WTC11 (cell line): ENCODE data around the gene GPC6. TPM values are rescaled to one million over a fixed set of nuclear protein-coding genes. Genes with fewer than 3 reads are reported as not detected.
"Not testable (repeated sequence)": the region's sequence is repeated elsewhere in the genome, so short reads cannot be mapped to it uniquely, and the experiment has no call there.

Experiments used
- ATAC-seq: fragments of 200-7000 bp; cut with Tn5 transposase; 2 replicates; pipeline ENCODE4 v1.10.0; 2021; ENCODE audit warnings: mild to moderate bottlenecking, moderate library complexity
- CTCF ChIA-PET: fragments of 300-600 bp; sonication (Branson Sonifier 250); formaldehyde crosslinking; loops from one replicate; lab custom pipeline; 2021; ENCODE audit warnings: antibody characterized with exemption; lab: Charles Lee
- POLR2A ChIA-PET: fragments of 350-600 bp; sonication (Branson Sonifier 250); formaldehyde crosslinking; loops from one replicate; lab custom pipeline; 2021; ENCODE audit warnings: antibody characterized with exemption; lab: Charles Lee
- DNase-seq: peaks from one replicate; pipeline ENCODE4 v3.0.0; 2021; ENCODE audit warnings: low spot score
- H3K27ac Mint-ChIP-seq: 2 replicates; pipeline ENCODE4 v1.8.0; 2021; ENCODE audit warnings: mixed read lengths
- H3K27me3 Mint-ChIP-seq: 2 replicates; pipeline ENCODE4 v1.8.0; 2021; ENCODE audit warnings: low read depth, mild to moderate bottlenecking, moderate library complexity, mixed read lengths
- H3K36me3 Mint-ChIP-seq: 2 replicates; pipeline ENCODE4 v1.8.0; 2021; ENCODE audit warnings: mixed read lengths
- H3K4me1 Mint-ChIP-seq: 2 replicates; pipeline ENCODE4 v1.8.0; 2022; ENCODE audit warnings: mixed read lengths
- H3K4me3 Mint-ChIP-seq: 2 replicates; pipeline ENCODE4 v1.8.0; 2021; ENCODE audit warnings: mild to moderate bottlenecking, moderate library complexity, mixed read lengths
- H3K9me3 Mint-ChIP-seq: 2 replicates; pipeline ENCODE4 v1.8.0; 2021; ENCODE audit warnings: mixed read lengths
- ATF6 ChIP-seq: sonication (generic); formaldehyde crosslinking; IDR thresholded peaks from 2 replicates; pipeline ENCODE4 v1.8.1; 2023; ENCODE audit warnings: mild to moderate bottlenecking, missing genetic modification reagents
- CREB1 ChIP-seq: sonication (generic); formaldehyde crosslinking; IDR thresholded peaks from 2 replicates; pipeline ENCODE4 v1.8.0; 2023; ENCODE audit warnings: mild to moderate bottlenecking, missing genetic modification reagents
- CTCF ChIP-seq: fragments of 200-600 bp; IDR thresholded peaks from 2 replicates; pipeline ENCODE4 v1.8.0; 2022; ENCODE audit warnings: antibody characterized with exemption
- EMX1 ChIP-seq: fragments of 250-450 bp; sonication (Bioruptor Pico); IDR thresholded peaks from 2 replicates; pipeline ENCODE4 v1.8.0; 2021; ENCODE audit warnings: mild to moderate bottlenecking
- GTF2I ChIP-seq: fragments of 250-450 bp; sonication (Bioruptor Pico); conservative IDR thresholded peaks from 2 replicates; pipeline ENCODE4 v1.4.0; 2021; ENCODE audit warnings: mild to moderate bottlenecking
- MAX ChIP-seq: sonication (generic); formaldehyde crosslinking; IDR thresholded peaks from 2 replicates; pipeline ENCODE4 v1.8.0; 2022; ENCODE audit warnings: mild to moderate bottlenecking, missing genetic modification reagents
- MYBL2 ChIP-seq: sonication (generic); formaldehyde crosslinking; IDR thresholded peaks from 2 replicates; pipeline ENCODE4 v1.8.1; 2023; ENCODE audit warnings: mild to moderate bottlenecking, moderate library complexity, missing genetic modification reagents
- NFYB ChIP-seq: sonication (generic); formaldehyde crosslinking; conservative IDR thresholded peaks from 2 replicates; pipeline ENCODE4 v1.8.0; 2022; ENCODE audit warnings: low read depth, missing genetic modification reagents
- RELA ChIP-seq: sonication (generic); formaldehyde crosslinking; IDR thresholded peaks from 2 replicates; pipeline ENCODE4 v1.8.1; 2022; ENCODE audit warnings: missing genetic modification reagents, mild to moderate bottlenecking, borderline replicate concordance
- SP1 ChIP-seq: sonication (generic); formaldehyde crosslinking; conservative IDR thresholded peaks from 2 replicates; pipeline ENCODE4 v1.8.1; 2022; ENCODE audit warnings: missing genetic modification reagents
- TEAD1 ChIP-seq: sonication (generic); formaldehyde crosslinking; IDR thresholded peaks from 2 replicates; pipeline ENCODE4 v1.8.0; 2022; ENCODE audit warnings: mild to moderate bottlenecking, missing genetic modification reagents
- ZBTB21 ChIP-seq: sonication (generic); formaldehyde crosslinking; IDR thresholded peaks from 2 replicates; pipeline ENCODE4 v1.8.1; 2023; ENCODE audit warnings: mild to moderate bottlenecking, missing genetic modification reagents, borderline replicate concordance
- ZBTB43 ChIP-seq: sonication (generic); formaldehyde crosslinking; IDR thresholded peaks from 2 replicates; pipeline ENCODE4 v1.8.1; 2023; ENCODE audit warnings: mild to moderate bottlenecking, missing genetic modification reagents
- ZMAT4 ChIP-seq: fragments of 250-450 bp; sonication (Bioruptor Pico); IDR thresholded peaks from 2 replicates; pipeline ENCODE4 v1.9.0; 2021; ENCODE audit warnings: mild to moderate bottlenecking
- ZNF219 ChIP-seq: sonication (generic); formaldehyde crosslinking; IDR thresholded peaks from 2 replicates; pipeline ENCODE4 v1.8.0; 2023; ENCODE audit warnings: missing genetic modification reagents, mild to moderate bottlenecking, borderline replicate concordance
- ZNF281 ChIP-seq: sonication (generic); formaldehyde crosslinking; IDR thresholded peaks from 2 replicates; pipeline ENCODE4 v1.8.0; 2023; ENCODE audit warnings: mild to moderate bottlenecking, missing genetic modification reagents
- ZNF317 ChIP-seq: sonication (generic); formaldehyde crosslinking; IDR thresholded peaks from 2 replicates; pipeline ENCODE4 v1.8.1; 2023; ENCODE audit warnings: low read depth, mild to moderate bottlenecking, moderate library complexity, missing genetic modification reagents, borderline replicate concordance
- total RNA-seq: library from RNA; stranded (reverse); gene quantifications from 3 replicates; pipeline ENCODE4 v1.2.3, GENCODE V29; 2021
- TF ChIP-seq, protein P1 (sequence below): fragments of 250-450 bp; sonication (Bioruptor Pico); conservative IDR thresholded peaks from 2 replicates; pipeline ENCODE4 v1.9.0; 2021; ENCODE audit warnings: mild to moderate bottlenecking

The GPC6 gene
- total RNA-seq, 1 experiment from 2014 or later = 19.5 TPM

GRCh38 chr13:94205896-94206295, 979.3 kb downstream of the GPC6 start:
- Mint-ChIP-seq H3K27ac (no peak overlapping the region), H3K4me1 (no peaks in the 10 kb centered on the region), H3K9me3 (no peaks in the 10 kb centered on the region), H3K36me3 (no peaks in the 10 kb centered on the region), H3K4me3 (no peak overlapping the region), H3K27me3 (no peaks in the 10 kb centered on the region)
- DNase-seq (no peak), ATAC-seq (no peak)
- TF ChIP-seq SP1 (CRISPR knock-in tag) (no peak), NFYB (CRISPR knock-in tag) (no peak), TEAD1 (no peak), ZNF219 (CRISPR knock-in tag) (no peak), MYBL2 (CRISPR knock-in tag) (no peak), ATF6 (CRISPR knock-in tag) (no peak)
- ChIA-PET POLR2A (interaction anchor here (0.5 kb wide), 1 partner anchor 31 kb away, joined by 4 read pairs; no protein-coding TSS in a partner anchor), CTCF (interaction anchor here (0.5 to 1.2 kb wide), 2 partner anchors 14 to 73 kb away, joined by 3 read pairs; no protein-coding TSS in a partner anchor)

GRCh38 chr13:94209117-94209516, 982.5 kb downstream of the GPC6 start:
- TF ChIP-seq ZBTB21 (CRISPR knock-in tag) = no peak
- no peak for TF ChIP-seq ZNF281 (CRISPR knock-in tag)
- no peak for TF ChIP-seq GTF2I (CRISPR knock-in tag)
- no peak for TF ChIP-seq MAX (CRISPR knock-in tag)
- TF ChIP-seq ZNF317 (CRISPR knock-in tag) = no peak
- no peak for TF ChIP-seq ZMAT4 (CRISPR knock-in tag)
- no peaks in the 10 kb centered on the region for H3K36me3 Mint-ChIP-seq
- ATAC-seq (no peak), DNase-seq (no peak)
- no peak overlapping the region for H3K4me3 Mint-ChIP-seq
- no peaks in the 10 kb centered on the region for H3K4me1 Mint-ChIP-seq
- H3K27ac Mint-ChIP-seq = no peak overlapping the region
- ChIA-PET CTCF (interaction anchor here (0.6 to 1.1 kb wide), 3 partner anchors 21 to 208 kb away, joined by 3 read pairs; no protein-coding TSS in a partner anchor), POLR2A (interaction anchor here (0.6 kb wide), 1 partner anchor 9 kb away, joined by 3 read pairs; no protein-coding TSS in a partner anchor)
- H3K9me3 Mint-ChIP-seq = no peaks in the 10 kb centered on the region
- H3K27me3 Mint-ChIP-seq = no peaks in the 10 kb centered on the region

DNA sequence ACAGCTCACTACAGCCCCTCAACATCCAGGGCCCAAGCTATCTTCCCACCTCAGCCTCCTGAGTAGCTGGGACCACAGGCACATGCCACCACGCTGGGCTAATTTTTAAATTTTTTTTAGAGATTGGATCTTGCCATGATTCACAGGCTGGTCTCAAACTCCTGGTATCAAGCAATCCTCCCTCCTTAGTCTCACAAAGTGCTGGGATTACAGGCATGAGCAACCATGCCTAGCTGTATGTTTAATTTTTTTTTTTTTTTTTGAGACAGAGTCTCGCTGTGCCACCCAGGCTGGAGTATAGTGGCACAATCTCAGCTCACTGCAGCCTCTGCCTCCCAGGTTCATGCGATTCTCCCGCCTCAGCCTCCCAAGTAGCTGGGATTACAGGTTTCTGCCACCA, 983.3 kb downstream of the GPC6 start:
- ATAC-seq, H3K36me3 Mint-ChIP-seq, H3K4me3 Mint-ChIP-seq, H3K9me3 Mint-ChIP-seq, H3K27me3 Mint-ChIP-seq, H3K4me1 Mint-ChIP-seq, DNase-seq, H3K27ac Mint-ChIP-seq: not testable (repeated sequence)
- CTCF ChIA-PET = interaction anchor here (0.9 to 1.3 kb wide), 2 partner anchors 15 to 207 kb away, joined by 3 to 4 read pairs; no protein-coding TSS in a partner anchor
- POLR2A ChIA-PET = interaction anchor here (0.7 kb wide), 1 partner anchor 109 kb away, joined by 5 read pairs; no protein-coding TSS in a partner anchor

DNA sequence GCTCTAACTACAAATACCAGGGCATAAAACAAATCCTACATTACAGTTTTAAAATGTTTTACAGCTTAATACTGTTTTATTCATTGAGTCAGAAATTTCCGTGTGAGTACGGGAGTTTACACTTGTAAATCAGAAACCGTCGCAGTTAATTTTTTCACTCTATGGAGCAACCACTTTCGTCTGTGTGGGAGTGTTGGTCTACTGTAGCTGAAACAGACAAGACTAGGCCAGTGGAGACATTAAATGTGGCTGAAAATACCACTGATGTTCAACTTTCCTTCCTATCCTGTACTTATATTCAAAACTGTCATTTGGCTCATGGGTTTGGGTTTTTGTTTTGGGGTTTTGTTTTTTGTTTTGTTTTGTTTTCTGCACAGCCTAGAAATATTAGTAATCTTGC, 984.2 kb downstream of the GPC6 start:
- Mint-ChIP-seq H3K4me3 (no peak overlapping the region), H3K36me3 (no peaks in the 10 kb centered on the region), H3K9me3 (no peaks in the 10 kb centered on the region), H3K27me3 (no peaks in the 10 kb centered on the region), H3K27ac (no peak overlapping the region), H3K4me1 (no peaks in the 10 kb centered on the region)
- ChIA-PET POLR2A (no interaction called here), CTCF (interaction anchor here (1.3 kb wide), 1 partner anchor 14 kb away, joined by 4 read pairs; no protein-coding TSS in a partner anchor)
- DNase-seq = no peak
- no peak for ATAC-seq
- TF ChIP-seq EMX1 (CRISPR knock-in tag) = no peak
- TF ChIP-seq ZNF219 (CRISPR knock-in tag) = no peak
- TF ChIP-seq, protein P1, sequence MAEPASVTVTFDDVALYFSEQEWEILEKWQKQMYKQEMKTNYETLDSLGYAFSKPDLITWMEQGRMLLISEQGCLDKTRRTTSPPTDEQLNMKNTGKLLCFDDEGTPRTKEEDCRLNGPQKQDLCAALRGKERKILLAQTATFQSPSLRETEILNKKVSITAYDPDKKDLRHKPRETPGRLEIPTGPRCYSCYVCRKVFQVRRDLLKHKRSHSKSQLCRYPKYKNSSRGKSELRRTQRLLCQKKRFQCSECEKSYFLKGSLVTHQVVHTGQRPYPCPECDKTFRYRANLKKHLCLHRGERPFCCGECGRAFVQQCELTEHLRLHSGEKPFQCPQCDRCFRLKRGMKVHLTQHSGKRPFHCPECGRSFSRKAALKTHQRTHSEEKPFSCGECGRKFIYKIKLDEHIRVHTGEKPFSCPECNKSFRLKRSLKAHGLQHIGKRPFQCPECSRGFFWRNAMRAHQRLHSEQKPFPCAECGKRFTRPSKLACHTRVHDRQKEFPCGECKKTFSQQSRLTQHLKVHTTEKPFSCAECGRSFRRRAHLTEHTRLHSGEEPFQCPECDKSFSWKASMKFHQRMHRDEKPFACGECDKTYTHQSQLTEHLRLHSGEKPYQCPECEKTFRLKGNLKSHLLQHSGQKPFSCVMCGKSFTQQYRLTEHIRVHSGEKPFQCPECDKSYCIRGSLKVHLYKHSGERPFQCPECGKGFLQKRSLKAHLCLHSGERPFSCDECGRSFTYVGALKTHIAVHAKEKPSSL (CRISPR knock-in tag) = no peak
- TF ChIP-seq RELA = no peak
- TF ChIP-seq ZBTB43 (CRISPR knock-in tag) = no peak
- no peak for TF ChIP-seq CTCF
- no peak for TF ChIP-seq CREB1 (CRISPR knock-in tag)
